ENCODE data around the gene RNF130.

The RNF130 gene

GRCh38 chr5:180071531-180072255 is at the start of gene RNF130:
RNF130 (minus strand) TSS chr5:180071759; CDS start chr5:180071702, 57 bp downstream.
- DNase-seq = peak; percentile 52

- no peak for DNase-seq
Observed at GRCh38 chr5:180120237-180121101, 48.9 kb upstream of the RNF130 start.

GRCh38 chr5:180119903-180120236 is 48.3 kb upstream of the RNF130 start:
- no peak for DNase-seq

GRCh38 chr5:180119031-180119902 is 47.7 kb upstream of the RNF130 start:
- DNase-seq = no peak

- no peak for DNase-seq
Observed at GRCh38 chr5:180118391-180118791, 46.8 kb upstream of the RNF130 start.

GRCh38 chr5:180117000-180117725 is 45.6 kb upstream of the RNF130 start:
- DNase-seq = no peak

- DNase-seq = no peak
Observed at GRCh38 chr5:180116077-180116999, 44.8 kb upstream of the RNF130 start.

- DNase-seq = no peak
Observed at GRCh38 chr5:180115326-180116076, 43.9 kb upstream of the RNF130 start.

- no peak for DNase-seq
Observed at GRCh38 chr5:180114304-180115003, 42.9 kb upstream of the RNF130 start.

GRCh38 chr5:180113660-180114303 is 42.2 kb upstream of the RNF130 start:
- DNase-seq = no peak

GRCh38 chr5:180112181-180112861 is 40.8 kb upstream of the RNF130 start:
- DNase-seq = no peak

GRCh38 chr5:180111273-180112002 is 39.9 kb upstream of the RNF130 start:
- DNase-seq = no peak

GRCh38 chr5:180109920-180110319 is 38.4 kb upstream of the RNF130 start:
- no peak for DNase-seq

GRCh38 chr5:180107005-180107404 is 35.4 kb upstream of the RNF130 start:
- DNase-seq = no peak

- no peak for DNase-seq
Observed at GRCh38 chr5:180105827-180106312, 34.3 kb upstream of the RNF130 start.

GRCh38 chr5:180104168-180104530 is 32.6 kb upstream of the RNF130 start:
- DNase-seq = no peak

GRCh38 chr5:180103487-180104167 is 32.1 kb upstream of the RNF130 start:
- DNase-seq = no peak

Data from NCI-H510A treated with DMSO at 0.1 percent for 48 hours (cell line).